ENCODE data around the gene SBF2. TPM values are rescaled to one million over a fixed set of nuclear protein-coding genes. Genes with fewer than 3 reads are reported as not detected.

The SBF2 gene
- polyA plus RNA-seq, 1 donor = 45.4 TPM

DNA sequence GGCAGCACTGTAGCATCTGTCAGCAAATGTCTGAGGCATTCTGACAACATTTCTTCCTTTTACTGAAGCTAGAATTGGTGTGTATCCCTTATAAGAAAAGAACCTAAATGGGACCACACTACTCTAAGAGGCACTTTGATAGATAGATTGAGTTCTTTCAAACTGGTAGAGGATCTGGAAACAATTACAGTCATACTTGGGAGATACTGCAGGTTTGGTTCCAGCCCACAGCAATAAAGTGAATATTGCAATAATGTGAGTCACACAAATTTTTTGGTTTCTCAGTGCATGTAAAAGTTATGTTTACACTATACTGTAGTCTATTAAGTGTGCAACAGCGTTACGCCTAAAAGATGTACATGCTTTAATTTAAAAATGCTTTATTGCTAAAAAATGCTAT, 96.9 kb downstream of the SBF2 start:
- no CpG with 5 or more reads among the region's 2 CpGs for WGBS (ENCODE audit: insufficient coverage, low lambda C conversion rate)

DNA sequence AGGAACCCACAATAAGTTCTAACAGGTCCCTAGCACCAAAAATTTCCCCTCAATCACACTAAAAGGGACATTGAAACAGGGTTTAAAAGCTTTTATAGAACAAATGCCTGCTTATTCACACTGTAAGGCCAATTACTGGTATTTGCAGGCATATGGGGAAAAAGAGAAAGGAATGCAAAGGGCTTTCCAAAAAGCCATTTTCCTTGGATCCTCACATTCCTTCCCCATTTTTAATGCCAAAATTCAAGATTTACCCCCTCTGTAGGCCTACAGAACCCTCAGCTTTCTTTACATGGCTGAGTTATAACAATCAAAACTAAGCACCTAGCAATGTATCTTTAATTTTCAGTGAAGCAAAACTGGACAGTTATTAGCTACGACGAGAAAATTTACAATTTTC, 102.0 kb downstream of the SBF2 start:
- no peak overlapping the region for H3K27ac ChIP-seq (ENCODE audit: low read length)
- no peaks in the 10 kb centered on the region for H3K4me1 ChIP-seq (ENCODE audit: control insufficient read depth, insufficient read depth, low read length)
- H3K36me3 ChIP-seq (ENCODE audit: control insufficient read depth, insufficient read depth, low read length) = no peaks in the 10 kb centered on the region
- DNase-seq = no peak
- no peak overlapping the region for H3K4me3 ChIP-seq (ENCODE audit: low read length)
- H3K9me3 ChIP-seq (ENCODE audit: control insufficient read depth, low read depth, low read length) = no peaks in the 10 kb centered on the region
- 70% methylated on average over 2 of the region's 2 CpGs for WGBS (ENCODE audit: insufficient coverage, low lambda C conversion rate)
- no peaks in the 10 kb centered on the region for H3K27me3 ChIP-seq (ENCODE audit: control insufficient read depth, insufficient read depth, low read length)

More for the DNA sequence above, 96.9 kb downstream of the SBF2 start:
- Histone ChIP-seq H3K27me3 (ENCODE audit: control insufficient read depth, insufficient read depth, low read length) (no peaks in the 10 kb centered on the region), H3K36me3 (ENCODE audit: control insufficient read depth, insufficient read depth, low read length) (no peaks in the 10 kb centered on the region), H3K4me3 (ENCODE audit: low read length) (no peak overlapping the region), H3K4me1 (ENCODE audit: control insufficient read depth, insufficient read depth, low read length) (no peaks in the 10 kb centered on the region), H3K9me3 (ENCODE audit: control insufficient read depth, low read depth, low read length) (no peaks in the 10 kb centered on the region), H3K27ac (ENCODE audit: low read length) (no peak overlapping the region)
- no peak for DNase-seq

DNA sequence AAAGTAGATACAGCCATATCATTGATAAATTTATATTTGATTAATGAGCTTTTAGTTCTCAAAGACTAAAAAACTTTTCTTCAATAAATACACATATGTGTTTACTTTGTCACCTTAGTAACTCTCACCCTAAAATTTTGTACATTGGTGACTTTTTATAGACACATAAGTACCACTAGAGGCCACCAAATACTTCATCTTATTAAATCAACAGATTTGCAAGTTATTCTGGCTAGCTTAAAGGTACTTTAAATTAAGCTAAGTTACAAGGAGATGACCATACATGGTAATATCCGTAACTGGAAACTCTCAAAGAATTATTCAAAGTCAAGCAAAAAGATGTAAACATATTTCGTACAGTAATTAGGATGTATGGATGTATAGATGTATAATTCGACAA, 112.2 kb downstream of the SBF2 start:
- 100% methylated on average over 2 of the region's 3 CpGs for WGBS (ENCODE audit: insufficient coverage, low lambda C conversion rate)
- Histone ChIP-seq H3K4me3 (ENCODE audit: low read length) (no peak overlapping the region), H3K36me3 (ENCODE audit: control insufficient read depth, insufficient read depth, low read length) (no peaks in the 10 kb centered on the region), H3K9me3 (ENCODE audit: control insufficient read depth, low read depth, low read length) (no peaks in the 10 kb centered on the region), H3K27me3 (ENCODE audit: control insufficient read depth, insufficient read depth, low read length) (no peaks in the 10 kb centered on the region), H3K4me1 (ENCODE audit: control insufficient read depth, insufficient read depth, low read length) (no peaks in the 10 kb centered on the region), H3K27ac (ENCODE audit: low read length) (no peak overlapping the region)
- no peak for DNase-seq

GRCh38 chr11:10164621-10165020, 129.4 kb downstream of the SBF2 start:
- no peaks in the 10 kb centered on the region for H3K4me1 ChIP-seq (ENCODE audit: control insufficient read depth, insufficient read depth, low read length)
- H3K4me3 ChIP-seq (ENCODE audit: low read length) = no peak overlapping the region
- no peaks in the 10 kb centered on the region for H3K27me3 ChIP-seq (ENCODE audit: control insufficient read depth, insufficient read depth, low read length)
- no peaks in the 10 kb centered on the region for H3K36me3 ChIP-seq (ENCODE audit: control insufficient read depth, insufficient read depth, low read length)
- H3K27ac ChIP-seq (ENCODE audit: low read length) = no peak overlapping the region
- no peak for DNase-seq
- H3K9me3 ChIP-seq (ENCODE audit: control insufficient read depth, low read depth, low read length) = no peaks in the 10 kb centered on the region

DNA sequence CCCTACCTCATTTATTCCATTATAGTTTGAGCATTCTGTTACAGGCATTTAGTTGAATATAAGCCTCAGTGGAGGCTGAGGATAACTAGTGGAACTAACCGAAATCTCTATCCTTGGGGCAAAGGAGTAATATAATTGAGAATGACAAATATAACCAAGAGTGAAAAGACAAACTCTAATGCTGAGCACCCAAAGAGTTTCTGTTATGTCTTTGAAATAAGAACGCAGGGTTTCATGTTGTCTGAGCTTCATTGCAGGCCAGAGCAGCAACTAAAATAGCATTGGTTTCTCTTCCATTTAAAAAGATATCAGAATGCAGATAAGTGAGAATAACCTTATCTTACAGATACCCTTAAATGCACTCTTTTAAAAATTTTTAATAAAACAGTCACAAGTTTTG, 131.8 kb downstream of the SBF2 start:
- 100% methylated on average over 2 of the region's 2 CpGs for WGBS (ENCODE audit: insufficient coverage, low lambda C conversion rate)
- no peaks in the 10 kb centered on the region for H3K4me1 ChIP-seq (ENCODE audit: control insufficient read depth, insufficient read depth, low read length)
- no peak for DNase-seq
- H3K27ac ChIP-seq (ENCODE audit: low read length) = no peak overlapping the region
- H3K9me3 ChIP-seq (ENCODE audit: control insufficient read depth, low read depth, low read length) = peaks cover 7% of the 10 kb centered on the region
- H3K27me3 ChIP-seq (ENCODE audit: control insufficient read depth, insufficient read depth, low read length) = no peaks in the 10 kb centered on the region
- no peak overlapping the region for H3K4me3 ChIP-seq (ENCODE audit: low read length)
- no peaks in the 10 kb centered on the region for H3K36me3 ChIP-seq (ENCODE audit: control insufficient read depth, insufficient read depth, low read length)

GRCh38 chr11:10160350-10160749, 133.7 kb downstream of the SBF2 start:
- WGBS (ENCODE audit: insufficient coverage, low lambda C conversion rate) = 95% methylated on average over 2 of the region's 2 CpGs
- no peaks in the 10 kb centered on the region for H3K4me1 ChIP-seq (ENCODE audit: control insufficient read depth, insufficient read depth, low read length)
- no peak for DNase-seq

DNA sequence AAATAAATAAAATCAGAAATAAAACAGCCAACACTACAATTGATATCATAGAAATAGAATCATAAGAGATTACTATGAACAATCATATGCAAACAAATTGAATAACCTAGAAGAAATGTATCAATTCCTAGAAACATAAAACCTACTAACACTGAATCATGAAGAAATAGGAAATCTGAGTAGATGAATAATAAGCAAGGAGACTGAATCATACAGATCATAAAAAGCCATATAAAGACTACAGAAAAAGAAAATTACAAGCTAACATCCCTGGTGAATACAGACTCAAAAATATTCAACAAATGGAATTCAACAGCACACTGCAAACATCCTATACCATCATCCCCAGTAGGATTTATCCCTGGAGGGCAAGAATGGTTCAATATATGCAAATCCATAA, 135.6 kb downstream of the SBF2 start:
- Histone ChIP-seq H3K9me3 (ENCODE audit: control insufficient read depth, low read depth, low read length) (peaks cover 14% of the 10 kb centered on the region), H3K36me3 (ENCODE audit: control insufficient read depth, insufficient read depth, low read length) (peaks cover 4% of the 10 kb centered on the region), H3K4me3 (ENCODE audit: low read length) (no peak overlapping the region), H3K27ac (ENCODE audit: low read length) (no peak overlapping the region), H3K27me3 (ENCODE audit: control insufficient read depth, insufficient read depth, low read length) (no peaks in the 10 kb centered on the region), H3K4me1 (ENCODE audit: control insufficient read depth, insufficient read depth, low read length) (no peaks in the 10 kb centered on the region)
- no peak for DNase-seq

More at GRCh38 chr11:10160350-10160749, 133.7 kb downstream of the SBF2 start:
- Histone ChIP-seq H3K9me3 (ENCODE audit: control insufficient read depth, low read depth, low read length) (peaks cover 14% of the 10 kb centered on the region), H3K4me3 (ENCODE audit: low read length) (no peak overlapping the region), H3K27ac (ENCODE audit: low read length) (no peak overlapping the region), H3K36me3 (ENCODE audit: control insufficient read depth, insufficient read depth, low read length) (peaks cover 4% of the 10 kb centered on the region), H3K27me3 (ENCODE audit: control insufficient read depth, insufficient read depth, low read length) (no peaks in the 10 kb centered on the region)

GRCh38 chr11:10155793-10156490, 138.1 kb downstream of the SBF2 start:
- H3K27me3 ChIP-seq (ENCODE audit: control insufficient read depth, insufficient read depth, low read length) = no peaks in the 10 kb centered on the region
- no peaks in the 10 kb centered on the region for H3K4me1 ChIP-seq (ENCODE audit: control insufficient read depth, insufficient read depth, low read length)
- H3K36me3 ChIP-seq (ENCODE audit: control insufficient read depth, insufficient read depth, low read length) = peaks cover 4% of the 10 kb centered on the region
- H3K4me3 ChIP-seq (ENCODE audit: low read length) = no peak overlapping the region
- H3K27ac ChIP-seq (ENCODE audit: low read length) = no peak overlapping the region
- H3K9me3 ChIP-seq (ENCODE audit: control insufficient read depth, low read depth, low read length) = peaks cover 14% of the 10 kb centered on the region
- DNase-seq = peak in 1 of 2 donors; percentile 4
- no CpG with 5 or more reads among the region's 17 CpGs for WGBS (ENCODE audit: insufficient coverage, low lambda C conversion rate)

DNA sequence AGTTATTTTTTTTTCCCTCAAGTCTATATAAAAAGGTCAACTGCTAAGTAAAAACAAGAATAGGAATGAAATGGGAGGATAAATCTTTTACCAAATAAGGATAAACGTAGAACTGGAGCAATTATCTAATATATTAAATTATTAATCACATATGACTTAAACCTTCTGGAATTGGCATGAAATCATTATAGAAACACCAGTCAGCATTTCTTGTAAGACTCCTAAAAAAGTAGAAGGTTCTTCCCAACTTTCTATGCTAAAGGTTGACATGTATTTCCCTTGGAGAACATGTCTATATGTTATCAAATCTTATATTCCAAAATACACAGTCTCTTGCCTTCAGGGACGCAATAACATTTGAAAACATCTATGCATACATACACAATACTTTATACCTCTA, 143.2 kb downstream of the SBF2 start:
- H3K36me3 ChIP-seq (ENCODE audit: control insufficient read depth, insufficient read depth, low read length) = no peaks in the 10 kb centered on the region
- no peaks in the 10 kb centered on the region for H3K4me1 ChIP-seq (ENCODE audit: control insufficient read depth, insufficient read depth, low read length)
- no peak overlapping the region for H3K27ac ChIP-seq (ENCODE audit: low read length)
- peaks cover 2% of the 10 kb centered on the region for H3K9me3 ChIP-seq (ENCODE audit: control insufficient read depth, low read depth, low read length)
- H3K27me3 ChIP-seq (ENCODE audit: control insufficient read depth, insufficient read depth, low read length) = no peaks in the 10 kb centered on the region
- no peak overlapping the region for H3K4me3 ChIP-seq (ENCODE audit: low read length)
- DNase-seq = no peak
- 86% methylated on average over 2 of the region's 2 CpGs for WGBS (ENCODE audit: insufficient coverage, low lambda C conversion rate)

DNA sequence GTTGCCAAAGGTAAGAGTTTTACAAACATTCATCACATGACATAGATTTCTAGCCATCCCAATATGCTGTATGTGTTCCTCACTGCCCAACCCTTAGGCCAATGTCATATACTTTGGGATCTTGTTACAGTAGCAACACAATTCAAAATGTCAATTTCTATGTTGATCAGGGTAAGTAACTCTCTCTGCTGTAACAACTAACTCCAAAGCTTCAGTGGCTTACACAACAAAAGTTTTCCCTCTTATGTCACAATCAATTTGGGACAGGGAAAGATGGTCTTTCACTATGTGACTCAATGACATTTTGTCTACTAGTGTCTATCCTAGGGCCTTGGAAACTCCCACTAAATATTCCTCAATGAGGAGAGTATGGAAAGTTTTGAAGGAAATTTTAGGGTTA, 144.5 kb downstream of the SBF2 start:
- Histone ChIP-seq H3K27me3 (ENCODE audit: control insufficient read depth, insufficient read depth, low read length) (no peaks in the 10 kb centered on the region), H3K4me1 (ENCODE audit: control insufficient read depth, insufficient read depth, low read length) (no peaks in the 10 kb centered on the region), H3K4me3 (ENCODE audit: low read length) (no peak overlapping the region), H3K9me3 (ENCODE audit: control insufficient read depth, low read depth, low read length) (no peaks in the 10 kb centered on the region), H3K27ac (ENCODE audit: low read length) (no peak overlapping the region), H3K36me3 (ENCODE audit: control insufficient read depth, insufficient read depth, low read length) (no peaks in the 10 kb centered on the region)
- DNase-seq = no peak

- Histone ChIP-seq H3K27ac (ENCODE audit: low read length) (no peak overlapping the region), H3K4me1 (ENCODE audit: control insufficient read depth, insufficient read depth, low read length) (no peaks in the 10 kb centered on the region), H3K9me3 (ENCODE audit: control insufficient read depth, low read depth, low read length) (no peaks in the 10 kb centered on the region), H3K27me3 (ENCODE audit: control insufficient read depth, insufficient read depth, low read length) (no peaks in the 10 kb centered on the region), H3K4me3 (ENCODE audit: low read length) (no peak overlapping the region), H3K36me3 (ENCODE audit: control insufficient read depth, insufficient read depth, low read length) (no peaks in the 10 kb centered on the region)
- WGBS (ENCODE audit: insufficient coverage, low lambda C conversion rate) = no CpG with 5 or more reads among the region's 3 CpGs
- no peak for DNase-seq
Measured at GRCh38 chr11:10147195-10147594, 146.8 kb downstream of the SBF2 start.
